Urothelium cell line (cell line): ENCODE results near the gene MRPL27.
"Not testable (repeated sequence)": the region's sequence is repeated elsewhere in the genome, so short reads cannot be mapped to it uniquely, and the experiment has no call there.

Source experiments
- DNase-seq: peaks from one replicate; pipeline ENCODE4 v3.0.0; 2011; ENCODE audit warnings: low spot score, mixed read lengths
- FAIRE-seq: peaks from 2 replicates; lab custom pipeline; 2011; peaks lifted over from hg19 to GRCh38; lab: Jason Lieb, UNC

MRPL27 gene

GRCh38 chr17:50372758-50373556, at the start of gene MRPL27, which contains the start of gene EME1:
Gene MRPL27, minus strand, starts transcription at chr17:50373184. Its CDS starts 14 bp downstream, at chr17:50373170.
Gene EME1, plus strand, starts transcription at chr17:50373229. Its CDS starts 1,980 bp downstream, at chr17:50375209.
- FAIRE-seq: peak; percentile 91
- peak; percentile 94 for DNase-seq

- FAIRE-seq (no peak), DNase-seq (no peak)
Measured at GRCh38 chr17:50422738-50423137, 49.8 kb upstream of the MRPL27 start.

- FAIRE-seq: no peak
- no peak for DNase-seq
Measured at GRCh38 chr17:50421308-50422051, 48.5 kb upstream of the MRPL27 start.

GRCh38 chr17:50420419-50421112, 47.6 kb upstream of the MRPL27 start:
- DNase-seq (no peak), FAIRE-seq (no peak)

GRCh38 chr17:50419577-50419976, 46.6 kb upstream of the MRPL27 start:
- not testable (repeated sequence) for FAIRE-seq, DNase-seq

- no peak for FAIRE-seq
- DNase-seq: no peak
Measured at GRCh38 chr17:50414808-50415207, 41.8 kb upstream of the MRPL27 start.

GRCh38 chr17:50412188-50412732, 39.3 kb upstream of the MRPL27 start:
- FAIRE-seq: no peak
- no peak for DNase-seq

GRCh38 chr17:50407921-50408320, 34.9 kb upstream of the MRPL27 start:
- no peak for FAIRE-seq
- no peak for DNase-seq

GRCh38 chr17:50406578-50406977, 33.6 kb upstream of the MRPL27 start:
- FAIRE-seq (no peak), DNase-seq (no peak)

- not testable (repeated sequence) for DNase-seq, FAIRE-seq
Measured at GRCh38 chr17:50405351-50405750, 32.4 kb upstream of the MRPL27 start.

GRCh38 chr17:50399591-50399990, 26.6 kb upstream of the MRPL27 start:
- not testable (repeated sequence) for FAIRE-seq, DNase-seq

- not testable (repeated sequence) for FAIRE-seq, DNase-seq
Measured at GRCh38 chr17:50398672-50399071, 25.7 kb upstream of the MRPL27 start.

GRCh38 chr17:50397919-50398285, 24.9 kb upstream of the MRPL27 start:
- DNase-seq: no peak
- FAIRE-seq: no peak

GRCh38 chr17:50397111-50397918, 24.3 kb upstream of the MRPL27 start, which contains the start of gene LRRC59:
Gene LRRC59, minus strand, starts transcription at chr17:50397523. Its CDS starts 206 bp downstream, at chr17:50397317.
- peak; percentile 86 for FAIRE-seq

GRCh38 chr17:50396261-50397110, 23.5 kb upstream of the MRPL27 start:
- FAIRE-seq (no peak), DNase-seq (peak; percentile 36)

More at GRCh38 chr17:50397111-50397918, 24.3 kb upstream of the MRPL27 start, which contains the start of gene LRRC59:
- peak; percentile 94 for DNase-seq

GRCh38 chr17:50394711-50395110, 21.7 kb upstream of the MRPL27 start:
- no peak for DNase-seq
- FAIRE-seq: no peak

GRCh38 chr17:50393700-50394099, 20.7 kb upstream of the MRPL27 start:
- no peak for DNase-seq
- no peak for FAIRE-seq

- FAIRE-seq: no peak
- no peak for DNase-seq
Measured at GRCh38 chr17:50392621-50393020, 19.6 kb upstream of the MRPL27 start.

GRCh38 chr17:50389534-50389933, 16.6 kb upstream of the MRPL27 start:
- FAIRE-seq (no peak), DNase-seq (no peak)
